Measurements from ENCODE around the gene SEMA6D. TPM values are rescaled to one million over a fixed set of nuclear protein-coding genes. Genes with fewer than 3 reads are reported as not detected.

The SEMA6D gene
- total and polyA plus RNA-seq, 8 donors: 0.61 to 54.0 (median 6.9) TPM

DNA sequence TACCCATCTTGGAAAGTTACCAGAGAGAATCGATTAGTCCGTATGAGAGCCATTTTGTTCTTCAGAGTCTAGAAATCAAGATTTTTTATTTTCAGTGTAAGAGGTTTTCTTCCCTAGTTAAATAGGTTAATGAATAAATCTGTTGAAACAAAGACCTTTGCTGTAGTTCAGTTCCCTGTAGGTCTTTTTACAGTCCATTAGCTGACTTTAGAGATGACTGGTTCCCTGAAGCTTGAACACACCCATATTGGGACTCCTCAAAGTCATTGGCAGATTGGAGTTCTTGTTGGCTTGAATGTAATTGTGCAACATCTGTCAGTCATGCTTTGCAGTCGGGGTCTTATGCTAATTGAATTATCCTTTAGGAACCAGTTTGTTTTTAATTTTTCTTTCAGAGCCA is 45.3 kb downstream of the SEMA6D start:
- no peak overlapping the region for H3K27ac ChIP-seq
- peaks cover 9 to 65% (median 47%) of the 10 kb centered on the region in 4 donors for H3K36me3 ChIP-seq
- H3K4me1 ChIP-seq: no peaks in the 10 kb centered on the region
- no peak overlapping the region for H3K4me3 ChIP-seq
- intact Hi-C loops (cut with DNase I; ENCODE audit: low total_unique reads): no loop called here
- no peak for TF ChIP-seq POLR2A (IDR thresholded peaks at IDR 0.05)
- TF ChIP-seq, protein P1, sequence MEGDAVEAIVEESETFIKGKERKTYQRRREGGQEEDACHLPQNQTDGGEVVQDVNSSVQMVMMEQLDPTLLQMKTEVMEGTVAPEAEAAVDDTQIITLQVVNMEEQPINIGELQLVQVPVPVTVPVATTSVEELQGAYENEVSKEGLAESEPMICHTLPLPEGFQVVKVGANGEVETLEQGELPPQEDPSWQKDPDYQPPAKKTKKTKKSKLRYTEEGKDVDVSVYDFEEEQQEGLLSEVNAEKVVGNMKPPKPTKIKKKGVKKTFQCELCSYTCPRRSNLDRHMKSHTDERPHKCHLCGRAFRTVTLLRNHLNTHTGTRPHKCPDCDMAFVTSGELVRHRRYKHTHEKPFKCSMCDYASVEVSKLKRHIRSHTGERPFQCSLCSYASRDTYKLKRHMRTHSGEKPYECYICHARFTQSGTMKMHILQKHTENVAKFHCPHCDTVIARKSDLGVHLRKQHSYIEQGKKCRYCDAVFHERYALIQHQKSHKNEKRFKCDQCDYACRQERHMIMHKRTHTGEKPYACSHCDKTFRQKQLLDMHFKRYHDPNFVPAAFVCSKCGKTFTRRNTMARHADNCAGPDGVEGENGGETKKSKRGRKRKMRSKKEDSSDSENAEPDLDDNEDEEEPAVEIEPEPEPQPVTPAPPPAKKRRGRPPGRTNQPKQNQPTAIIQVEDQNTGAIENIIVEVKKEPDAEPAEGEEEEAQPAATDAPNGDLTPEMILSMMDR (IDR thresholded peaks at IDR 0.05): no peak
- no peak for TF ChIP-seq POLR2AphosphoS5 (IDR thresholded peaks at IDR 0.05)
- no peak for TF ChIP-seq EP300 (IDR thresholded peaks at IDR 0.05)
- H3K9me3 ChIP-seq: no peaks in the 10 kb centered on the region
- H3K27me3 ChIP-seq: no peaks in the 10 kb centered on the region
- no peak for DNase-seq
- WGBS, 5 donors: 89 to 96% (median 93%) methylated on average over 3 of the region's 3 CpGs

DNA sequence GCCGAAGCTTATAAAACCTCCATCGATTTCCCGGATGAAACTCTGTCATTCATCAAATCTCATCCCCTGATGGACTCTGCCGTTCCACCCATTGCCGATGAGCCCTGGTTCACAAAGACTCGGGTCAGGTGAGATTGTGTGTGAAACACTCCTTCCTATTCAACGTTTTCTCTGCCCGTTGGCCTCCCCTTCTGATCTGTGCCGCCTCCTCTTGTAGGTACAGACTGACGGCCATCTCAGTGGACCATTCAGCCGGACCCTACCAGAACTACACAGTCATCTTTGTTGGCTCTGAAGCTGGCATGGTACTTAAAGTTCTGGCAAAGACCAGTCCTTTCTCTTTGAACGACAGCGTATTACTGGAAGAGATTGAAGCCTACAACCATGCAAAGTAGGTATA is 47.4 kb downstream of the SEMA6D start:
- H3K36me3 ChIP-seq: peaks cover 9 to 80% (median 58%) of the 10 kb centered on the region in 4 donors
- intact Hi-C loops (cut with DNase I; ENCODE audit: low total_unique reads): no loop called here
- TF ChIP-seq EP300 (IDR thresholded peaks at IDR 0.05): no peak
- no peak for TF ChIP-seq POLR2AphosphoS5 (IDR thresholded peaks at IDR 0.05)
- TF ChIP-seq, protein P1 (IDR thresholded peaks at IDR 0.05): no peak
- TF ChIP-seq POLR2A (IDR thresholded peaks at IDR 0.05): no peak
- H3K9me3 ChIP-seq: no peaks in the 10 kb centered on the region
- H3K4me1 ChIP-seq: no peaks in the 10 kb centered on the region
- H3K27me3 ChIP-seq: no peaks in the 10 kb centered on the region
- WGBS, 5 donors: 92 to 96% (median 93%) methylated on average over 13 of the region's 13 CpGs
- no peak for DNase-seq
- H3K27ac ChIP-seq: no peak overlapping the region
- H3K4me3 ChIP-seq: no peak overlapping the region

DNA sequence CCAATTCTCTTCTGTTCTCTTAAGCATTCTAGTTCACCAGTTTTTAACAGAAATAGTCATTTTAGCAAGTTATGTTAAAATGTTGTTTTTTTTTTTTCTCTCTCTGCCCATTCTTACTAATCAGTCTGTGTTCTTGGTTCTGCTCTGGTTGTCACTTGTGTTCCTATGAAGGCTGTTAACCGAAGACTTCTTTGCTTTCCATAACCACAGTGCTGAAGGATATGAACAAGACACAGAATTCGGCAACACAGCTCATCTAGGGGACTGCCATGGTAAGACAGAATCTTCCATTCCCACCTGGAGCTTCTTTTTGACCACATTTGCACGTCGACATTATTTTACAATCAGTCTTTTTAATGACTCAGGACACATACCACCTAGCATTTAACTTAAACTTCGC is 49.1 kb downstream of the SEMA6D start:
- TF ChIP-seq POLR2AphosphoS5 (IDR thresholded peaks at IDR 0.05) (no peak), POLR2A (IDR thresholded peaks at IDR 0.05) (no peak), EP300 (IDR thresholded peaks at IDR 0.05) (no peak)
- TF ChIP-seq, protein P1 (IDR thresholded peaks at IDR 0.05): no peak
- H3K4me3 ChIP-seq: no peak overlapping the region
- H3K36me3 ChIP-seq: peaks cover 9 to 90% (median 70%) of the 10 kb centered on the region in 4 donors
- DNase-seq: no peak
- H3K9me3 ChIP-seq: no peaks in the 10 kb centered on the region
- H3K4me1 ChIP-seq: no peaks in the 10 kb centered on the region
- H3K27me3 ChIP-seq: no peaks in the 10 kb centered on the region
- WGBS, 5 donors: 84 to 94% (median 86%) methylated on average over 5 of the region's 5 CpGs
- intact Hi-C loops (cut with DNase I; ENCODE audit: low total_unique reads): no loop called here
- no peak overlapping the region for H3K27ac ChIP-seq

DNA sequence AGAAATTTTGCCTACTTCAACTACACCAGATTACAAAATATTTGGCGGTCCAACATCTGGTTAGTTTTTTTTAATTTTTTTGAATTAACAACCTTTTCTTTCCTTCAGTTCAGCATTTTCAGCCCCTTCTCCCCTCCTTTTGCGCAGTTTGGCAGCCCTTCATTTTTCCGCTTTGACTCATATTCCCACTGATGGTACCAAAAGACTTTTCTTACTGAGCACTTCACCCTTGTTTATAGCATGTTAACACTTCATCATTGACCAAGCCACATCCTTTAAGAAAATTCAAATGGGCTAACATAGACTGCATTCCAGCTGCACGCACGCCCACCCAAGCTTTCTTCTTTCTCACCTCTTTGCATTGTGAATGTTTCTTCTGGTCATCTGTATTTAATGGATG is 49.7 kb downstream of the SEMA6D start:
- peaks cover 9 to 90% (median 71%) of the 10 kb centered on the region in 4 donors for H3K36me3 ChIP-seq
- H3K9me3 ChIP-seq: no peaks in the 10 kb centered on the region
- H3K4me3 ChIP-seq: no peak overlapping the region
- 92 to 98% (median 95%) methylated on average over 5 of the region's 5 CpGs for WGBS, 5 donors
- H3K27ac ChIP-seq: no peak overlapping the region
- no peaks in the 10 kb centered on the region for H3K4me1 ChIP-seq
- intact Hi-C loops (cut with DNase I; ENCODE audit: low total_unique reads): no loop called here
- DNase-seq: no peak
- TF ChIP-seq EP300 (IDR thresholded peaks at IDR 0.05) (no peak), POLR2AphosphoS5 (IDR thresholded peaks at IDR 0.05) (no peak), POLR2A (IDR thresholded peaks at IDR 0.05) (no peak)
- TF ChIP-seq, protein P1 (IDR thresholded peaks at IDR 0.05): no peak
- no peaks in the 10 kb centered on the region for H3K27me3 ChIP-seq
